H1 (cell line): ENCODE results near the gene CCDC124. TPM values are rescaled to one million over a fixed set of nuclear protein-coding genes. Genes with fewer than 3 reads are reported as not detected.

Experiments used
- CTCF ChIA-PET: fragments of 300-600 bp; sonication (Branson Sonifier 250); formaldehyde crosslinking; loops from one replicate; lab custom pipeline; 2021; ENCODE audit not compliant: partially characterized antibody; lab: Charles Lee
- POLR2A ChIA-PET: fragments of 300-600 bp; sonication (Branson Sonifier 250); formaldehyde crosslinking; loops from one replicate; lab custom pipeline; 2021; ENCODE audit warnings: inconsistent platforms; ENCODE audit not compliant: partially characterized antibody; lab: Charles Lee
- DNase-seq, 2 experiments: peaks; one replicate each; pipeline versions ENCODE4 v3.0.0 to v3.0.0-alpha.2; 2010 to 2022; ENCODE audit warnings: low spot score in 2 of 2, low read depth in 1 of 2, mixed read lengths in 1 of 2
- FAIRE-seq: peaks from 2 replicates; lab custom pipeline; 2011; peaks lifted over from hg19 to GRCh38; lab: Jason Lieb, UNC
- H2AFZ ChIP-seq: 2 replicates; pipeline ENCODE4 v1.8.1; 2012; ENCODE audit warnings: low read length, inconsistent platforms
- H2AK5ac ChIP-seq: 2 replicates; pipeline ENCODE4 v1.6.1; 2013; ENCODE audit warnings: low read depth, low read length
- H2BK120ac ChIP-seq: replicated peaks from 2 replicates; pipeline ENCODE3; 2013; ENCODE audit warnings: low read depth, low read length, inconsistent platforms
- H2BK12ac ChIP-seq: 2 replicates; pipeline ENCODE4 v1.6.1; 2013; ENCODE audit warnings: low read depth, low read length
- H2BK15ac ChIP-seq: 2 replicates; pipeline ENCODE4 v1.6.1; 2013; ENCODE audit warnings: low read length
- H2BK20ac ChIP-seq: 2 replicates; pipeline ENCODE4 v1.6.1; 2013; ENCODE audit warnings: low read length
- H2BK5ac ChIP-seq: 2 replicates; pipeline ENCODE4 v1.6.1; 2013; ENCODE audit warnings: low read depth, low read length
- H3K14ac ChIP-seq: 2 replicates; pipeline ENCODE4 v1.6.1; 2013; ENCODE audit warnings: inconsistent platforms; ENCODE audit not compliant: insufficient read length
- H3K18ac ChIP-seq: 2 replicates; pipeline ENCODE4 v1.6.1; 2013; ENCODE audit warnings: low read length; ENCODE audit errors: extremely low read depth
- H3K23ac ChIP-seq: 2 replicates; pipeline ENCODE4 v1.6.1; 2013; ENCODE audit warnings: inconsistent platforms; ENCODE audit not compliant: insufficient read length
- H3K23me2 ChIP-seq: 2 replicates; pipeline ENCODE4 v1.6.1; 2013; ENCODE audit warnings: low read depth, low read length
- H3K27ac ChIP-seq: 2 replicates; pipeline ENCODE4 v1.6.1; 2011; ENCODE audit warnings: low read depth, low read length, inconsistent platforms
- H3K27me3 ChIP-seq, 4 experiments: replicated peaks in 1 of 4; 1 replicate in 1 of 4; 2 replicates in 3 of 4; pipeline versions ENCODE4 v1.6.1 to v1.8.1; 2011 to 2013; ENCODE audit warnings: low read length in 3 of 4, mild to moderate bottlenecking in 3 of 4, inconsistent platforms in 2 of 4, mixed read lengths in 2 of 4, moderate library complexity in 1 of 4; ENCODE audit not compliant: control insufficient read depth in 3 of 4, insufficient read depth in 3 of 4; ENCODE audit errors: extremely low read depth in 1 of 4
- H3K36me3 ChIP-seq, 4 experiments: 2 replicates each; pipeline versions ENCODE4 v1.6.1 to v1.8.1; 2011 to 2013; ENCODE audit warnings: mild to moderate bottlenecking in 4 of 4, low read length in 3 of 4, moderate library complexity in 2 of 4, control low read depth in 1 of 4, inconsistent platforms in 1 of 4; ENCODE audit not compliant: insufficient read depth in 4 of 4, control insufficient read depth in 2 of 4
- H3K4ac ChIP-seq: replicated peaks from 2 replicates; pipeline ENCODE3; 2013; ENCODE audit warnings: low read length, low read depth, mixed read lengths, inconsistent platforms; ENCODE audit not compliant: insufficient read length
- H3K4me1 ChIP-seq, 4 experiments: replicated peaks in 1 of 4; 1 replicate in 1 of 4; 2 replicates in 3 of 4; pipeline versions ENCODE4 v1.6.1 to v1.8.1; 2011 to 2013; ENCODE audit warnings: low read length in 3 of 4, inconsistent platforms in 2 of 4, mixed read lengths in 1 of 4; ENCODE audit not compliant: insufficient read depth in 4 of 4, control insufficient read depth in 3 of 4
- H3K4me2 ChIP-seq, 2 experiments: 2 replicates each; pipeline versions ENCODE4 v1.6.1 to v1.8.1; 2011 to 2013; ENCODE audit warnings: low read depth in 2 of 2, low read length in 2 of 2, control low read depth in 1 of 2, inconsistent platforms in 1 of 2, mild to moderate bottlenecking in 1 of 2; ENCODE audit not compliant: insufficient read depth in 1 of 2
- H3K4me3 ChIP-seq, 4 experiments: fragments of 200-600, 300-600 bp in 1 of 4; sonication (generic), shearing (Covaris generic), sonication (Bioruptor Twin) in 1 of 4; 2 replicates each; pipeline versions ENCODE4 v1.5.1 to v1.8.1; 2011 to 2016; ENCODE audit warnings: low read length in 4 of 4, low read depth in 3 of 4, control low read depth in 2 of 4, inconsistent platforms in 2 of 4, mild to moderate bottlenecking in 2 of 4, mixed read lengths in 1 of 4, moderate library complexity in 1 of 4; ENCODE audit not compliant: insufficient read depth in 2 of 4; ENCODE audit errors: extremely low read depth in 1 of 4
- H3K56ac ChIP-seq: replicated peaks from 2 replicates; pipeline ENCODE3; 2013; ENCODE audit warnings: low read depth, mild to moderate bottlenecking, mixed read lengths, low read length, inconsistent platforms; ENCODE audit not compliant: insufficient read length
- H3K79me1 ChIP-seq: 2 replicates; pipeline ENCODE4 v1.6.1; 2013; ENCODE audit warnings: low read depth, low read length, control low read depth
- H3K79me2 ChIP-seq, 2 experiments: 2 replicates each; pipeline versions ENCODE4 v1.6.1 to v1.8.1; 2012 to 2013; ENCODE audit warnings: low read length in 2 of 2, mild to moderate bottlenecking in 2 of 2, inconsistent platforms in 1 of 2; ENCODE audit not compliant: insufficient read depth in 2 of 2, control insufficient read depth in 1 of 2
- H3K9ac ChIP-seq, 4 experiments: replicated peaks in 1 of 4; 1 replicate in 1 of 4; 2 replicates in 3 of 4; pipeline versions ENCODE4 v1.6.1 to v1.8.1; 2011 to 2013; ENCODE audit warnings: low read depth in 3 of 4, low read length in 3 of 4, control low read depth in 2 of 4, mild to moderate bottlenecking in 2 of 4, moderate library complexity in 2 of 4, inconsistent platforms in 1 of 4; ENCODE audit errors: extremely low read depth in 1 of 4
- H3K9me3 ChIP-seq, 2 experiments: 2 replicates each; pipeline versions ENCODE4 v1.6.1 to v1.8.1; 2012 to 2013; ENCODE audit warnings: mild to moderate bottlenecking in 2 of 2, moderate library complexity in 2 of 2, control low read depth in 1 of 2, inconsistent platforms in 1 of 2, low read depth in 1 of 2, low read length in 1 of 2, mixed read lengths in 1 of 2; ENCODE audit not compliant: insufficient read depth in 2 of 2
- H4K20me1 ChIP-seq, 2 experiments: replicated peaks in 1 of 2; 2 replicates each; pipeline versions ENCODE3 to v1.8.1; 2011 to 2013; ENCODE audit warnings: inconsistent platforms in 2 of 2, low read length in 2 of 2, mild to moderate bottlenecking in 1 of 2; ENCODE audit not compliant: insufficient read depth in 2 of 2, control insufficient read depth in 1 of 2
- H4K5ac ChIP-seq: 2 replicates; pipeline ENCODE4 v1.6.1; 2013; ENCODE audit warnings: low read length, low read depth, mixed read lengths, inconsistent platforms; ENCODE audit not compliant: insufficient read length
- H4K8ac ChIP-seq: 2 replicates; pipeline ENCODE4 v1.8.0; 2013; ENCODE audit warnings: mild to moderate bottlenecking, moderate library complexity, low read length, inconsistent platforms; ENCODE audit not compliant: insufficient read depth; ENCODE audit errors: extremely low read depth
- H4K91ac ChIP-seq: replicated peaks from 2 replicates; pipeline ENCODE3; 2013; ENCODE audit warnings: low read length, mixed read lengths, inconsistent platforms; ENCODE audit not compliant: insufficient read length
- NANOG ChIP-seq: IDR thresholded peaks from 2 replicates; pipeline ENCODE4 v1.6.1; 2011; ENCODE audit warnings: low read length, low read depth, mild to moderate bottlenecking, inconsistent platforms; ENCODE audit not compliant: insufficient read depth, poor library complexity, severe bottlenecking
- SP4 ChIP-seq: IDR thresholded peaks from 2 replicates; pipeline ENCODE4 v1.6.1; 2012; ENCODE audit warnings: low read length, inconsistent platforms
- SUZ12 ChIP-seq: fragments of 200-600 bp; sonication (generic); IDR thresholded peaks from 2 replicates; pipeline ENCODE4 v1.6.1; 2012; ENCODE audit warnings: mild to moderate bottlenecking, inconsistent platforms, low read length, moderate library complexity, mixed read lengths
- USF2 ChIP-seq: IDR thresholded peaks from 2 replicates; pipeline ENCODE4 v1.6.1; 2011; ENCODE audit warnings: low read length, improper control_type of control experiment
- YY1 ChIP-seq: IDR thresholded peaks from 2 replicates; pipeline ENCODE4 v1.6.1; 2011; ENCODE audit warnings: low read depth, mild to moderate bottlenecking, low read length
- WGBS, 2 experiments: shearing (Covaris generic) in 1 of 2; methylation state at CpG; one replicate each; pipeline versions ENCODE4 v1.1.6 to v1.1.7; 2013 to 2015; ENCODE audit warnings: low lambda C conversion rate in 2 of 2, mixed read lengths in 2 of 2, inconsistent platforms in 1 of 2, low coverage in 1 of 2, missing lambda C conversion rate in 1 of 2; ENCODE audit not compliant: insufficient replicate concordance in 2 of 2, insufficient coverage in 1 of 2, insufficient read length in 1 of 2; ENCODE audit errors: extremely low coverage in 1 of 2, missing lambda C conversion rate in 1 of 2; 5-methylcytosine and 5-hydroxymethylcytosine counted together
- polyA plus RNA-seq, 7 experiments: library from polyadenylated mRNA; depleted of rRNA in 3 of 7; stranded (reverse) in 5 of 7; unstranded in 2 of 7; fragments of >200 nt in 5 of 7; fragments of 200-250 nt in 2 of 7; gene quantifications; 1 replicate in 5 of 7; 2 replicates in 1 of 7; 4 replicates in 1 of 7; pipeline versions ENCODE4 v1.2.1 to v1.2.3, GENCODE V29; 2011 to 2013; ENCODE audit warnings: missing spikeins in 2 of 7, mixed read lengths in 2 of 7
- total RNA-seq: library from RNA; stranded (reverse); fragmentation: NEBNext Ultra II Directional; extraction: Animal tissue kit (Norgen Biotek cat#: 25700); gene quantifications from 2 replicates; pipeline ENCODE4 v1.2.1, GENCODE V29; 2021

Gene CCDC124
- total and polyA plus RNA-seq, 2 of the 8 experiments (the other 6 are each of a cell fraction or from before 2014, with no cell fraction given): 95.2 to 103 TPM

- Histone ChIP-seq H2BK12ac (no peak overlapping the region), H3K23me2 (peaks cover 10% of the 10 kb centered on the region; the same call in 1 of the 2 replicates), H3K4me1 (peaks cover 0 to 23% (median 17%) of the 10 kb centered on the region in 4 experiments; a peak in 6 of 7 replicates), H3K9ac (no peak overlapping the region), H3K23ac (no peak overlapping the region), H4K5ac (no peak overlapping the region), H2BK5ac (no peak overlapping the region), H3K56ac (no peak overlapping the region), H2AFZ (no peak overlapping the region), H4K8ac (no peak overlapping the region), H2BK120ac (no peak overlapping the region), H4K91ac (no peak overlapping the region), H3K4ac (no peak overlapping the region), H3K27ac (no peak overlapping the region), H3K27me3 (peaks cover 0 to 5% (median 3%) of the 10 kb centered on the region in 4 experiments; a peak in 5 of 7 replicates), H3K4me2 (no peak overlapping the region), H3K4me3 (no peak overlapping the region), H3K9me3 (no peaks in the 10 kb centered on the region), H2BK20ac (no peak overlapping the region), H3K79me2 (no peaks in the 10 kb centered on the region), H2BK15ac (no peak overlapping the region), H2AK5ac (no peak overlapping the region), H3K79me1 (no peaks in the 10 kb centered on the region), H3K14ac (no peak overlapping the region), H3K36me3 (peaks cover 0 to 3% (median 0%) of the 10 kb centered on the region in 4 experiments; a peak in 1 of 8 replicates), H4K20me1 (peaks cover 1 to 4% of the 10 kb centered on the region in 2 experiments), H3K18ac (no peak overlapping the region)
- WGBS, 2 experiments: 79% methylated on average over 4 of the region's 4 CpGs; no CpG with 5 or more reads in 1 of the 2 experiments
- DNase-seq: no peak
- TF ChIP-seq SP4 (no peak), NANOG (no peak), USF2 (no peak), YY1 (no peak), SUZ12 (no peak)
- CTCF ChIA-PET: interaction anchor here (1.4 to 21.5 kb wide), 4 partner anchors 9 to 52 kb away, joined by 3 to 271 read pairs (median 54); partner anchors contain the start of genes CCDC124 and KCNN1
- no peak for FAIRE-seq
- POLR2A ChIA-PET: interaction anchor here (1.2 to 4.6 kb wide), 5 partner anchors 10 to 85 kb away, joined by 3 to 58 read pairs (median 13); partner anchors contain the start of genes CCDC124 and RPL18A
These were observed 11.5 kb downstream of the CCDC124 start for GRCh38 chr19:17944301-17944700.
